ENCODE measurements around the gene SOX13.
A peak's percentile ranks its signal among the peaks of the same experiment; 100 is the strongest.

The SOX13 gene

GRCh38 chr1:204108312-204109141 is 35.6 kb downstream of the SOX13 start:
- no peak for DNase-seq (ENCODE audit: low spot score)

GRCh38 chr1:204110894-204111633 is 38.1 kb downstream of the SOX13 start:
- DNase-seq (ENCODE audit: low spot score): no peak

GRCh38 chr1:204112876-204113730 is 40.2 kb downstream of the SOX13 start:
- DNase-seq (ENCODE audit: low spot score): no peak

GRCh38 chr1:204113896-204114295 is 41.0 kb downstream of the SOX13 start:
- DNase-seq (ENCODE audit: low spot score): no peak

GRCh38 chr1:204114606-204115005 is 41.7 kb downstream of the SOX13 start:
- no peak for DNase-seq (ENCODE audit: low spot score)

- DNase-seq (ENCODE audit: low spot score): no peak
Measured at GRCh38 chr1:204115116-204115515, 42.2 kb downstream of the SOX13 start.

GRCh38 chr1:204116539-204116938 is 43.6 kb downstream of the SOX13 start:
- DNase-seq (ENCODE audit: low spot score): no peak

GRCh38 chr1:204121840-204122555 is 49.1 kb downstream of the SOX13 start:
- no peak for DNase-seq (ENCODE audit: low spot score)

GRCh38 chr1:204123376-204123775 is 50.5 kb downstream of the SOX13 start:
- no peak for DNase-seq (ENCODE audit: low spot score)

GRCh38 chr1:204124639-204125038 is 51.7 kb downstream of the SOX13 start:
- no peak for DNase-seq (ENCODE audit: low spot score)

- DNase-seq (ENCODE audit: low spot score): no peak
Measured at GRCh38 chr1:204125759-204126351, 52.9 kb downstream of the SOX13 start.

- DNase-seq (ENCODE audit: low spot score): no peak
Measured at GRCh38 chr1:204126386-204126785, 53.5 kb downstream of the SOX13 start.

GRCh38 chr1:204126956-204127355 is 54.0 kb downstream of the SOX13 start:
- DNase-seq (ENCODE audit: low spot score): no peak

- peak; percentile 83 for DNase-seq (ENCODE audit: low spot score)
Measured at GRCh38 chr1:204127597-204128242, 54.8 kb downstream of the SOX13 start.

- DNase-seq (ENCODE audit: low spot score): peak; percentile 25
Measured at GRCh38 chr1:204128464-204128963, 55.6 kb downstream of the SOX13 start.

GRCh38 chr1:204128964-204129896 is 56.3 kb downstream of the SOX13 start:
- DNase-seq (ENCODE audit: low spot score): peak; percentile 52

GRCh38 chr1:204130178-204130577 is 57.3 kb downstream of the SOX13 start:
- DNase-seq (ENCODE audit: low spot score): no peak

GRCh38 chr1:204130981-204131892 is 58.3 kb downstream of the SOX13 start:
- DNase-seq (ENCODE audit: low spot score): peak; percentile 73
